ENCODE results near the gene LAMTOR4. TPM values are rescaled to one million over a fixed set of nuclear protein-coding genes. Genes with fewer than 3 reads are reported as not detected.
A peak's percentile ranks its signal among the peaks of the same experiment; 100 is the strongest.

Gene LAMTOR4
- total RNA-seq, 1 experiment from 2014 or later = 224 TPM

GRCh38 chr7:100153708-100154535 lies 5.2 kb downstream of the LAMTOR4 start:
- no peaks in the 10 kb centered on the region for H3K27me3 ChIP-seq (ENCODE audit: control insufficient read depth, insufficient read depth, low read length)
- in situ Hi-C loops (cut with HindIII; ENCODE audit: low pct_unique_long_range_greater_than_20kb, low sequenced_read_pairs) (no loop called here), intact Hi-C loops (cut with micrococcal nuclease; ENCODE audit: unreplicated experiment) (no loop called here)
- no peak for ATAC-seq
- no peak for DNase-seq (ENCODE audit: low read depth, low spot score)
- no peaks in the 10 kb centered on the region for H3K9me3 ChIP-seq (ENCODE audit: control insufficient read depth, insufficient read depth, low read depth, low read length)
- CTCF ChIA-PET = no interaction called here
- peaks cover 49% of the 10 kb centered on the region for H3K4me1 ChIP-seq (ENCODE audit: control insufficient read depth, insufficient read depth, low read length)
- H3K4me3 ChIP-seq (ENCODE audit: low read depth in 2 of 2, low read length in 2 of 2) = no peak overlapping the region
- peak overlapping the region; percentile 42; the same call in 1 of the 2 replicates for H3K27ac ChIP-seq (ENCODE audit: low read length)
- BruUV-seq (replicated peaks) = no TSS peak
- H3K36me3 ChIP-seq (ENCODE audit: control insufficient read depth, insufficient read depth, low read length) = peaks cover 6% of the 10 kb centered on the region
- TF ChIP-seq TCF7L2 (IDR thresholded peaks at IDR 0.05; ENCODE audit: low read depth, low read length) = peak; percentile 46; the same call in 1 of the 2 replicates
- TF ChIP-seq, protein P1, sequence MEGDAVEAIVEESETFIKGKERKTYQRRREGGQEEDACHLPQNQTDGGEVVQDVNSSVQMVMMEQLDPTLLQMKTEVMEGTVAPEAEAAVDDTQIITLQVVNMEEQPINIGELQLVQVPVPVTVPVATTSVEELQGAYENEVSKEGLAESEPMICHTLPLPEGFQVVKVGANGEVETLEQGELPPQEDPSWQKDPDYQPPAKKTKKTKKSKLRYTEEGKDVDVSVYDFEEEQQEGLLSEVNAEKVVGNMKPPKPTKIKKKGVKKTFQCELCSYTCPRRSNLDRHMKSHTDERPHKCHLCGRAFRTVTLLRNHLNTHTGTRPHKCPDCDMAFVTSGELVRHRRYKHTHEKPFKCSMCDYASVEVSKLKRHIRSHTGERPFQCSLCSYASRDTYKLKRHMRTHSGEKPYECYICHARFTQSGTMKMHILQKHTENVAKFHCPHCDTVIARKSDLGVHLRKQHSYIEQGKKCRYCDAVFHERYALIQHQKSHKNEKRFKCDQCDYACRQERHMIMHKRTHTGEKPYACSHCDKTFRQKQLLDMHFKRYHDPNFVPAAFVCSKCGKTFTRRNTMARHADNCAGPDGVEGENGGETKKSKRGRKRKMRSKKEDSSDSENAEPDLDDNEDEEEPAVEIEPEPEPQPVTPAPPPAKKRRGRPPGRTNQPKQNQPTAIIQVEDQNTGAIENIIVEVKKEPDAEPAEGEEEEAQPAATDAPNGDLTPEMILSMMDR (IDR thresholded peaks at IDR 0.05) = no peak
- POLR2A ChIA-PET = interaction anchor here (0.6 kb wide), 3 partner anchors 13 to 52 kb away, joined by 3 to 8 read pairs (median 4); partner anchors contain the start of gene AP4M1

GRCh38 chr7:100154651-100155491 lies 6.2 kb downstream of the LAMTOR4 start:
- Histone ChIP-seq H3K9me3 (ENCODE audit: control insufficient read depth, insufficient read depth, low read depth, low read length) (no peaks in the 10 kb centered on the region), H3K27ac (ENCODE audit: low read length) (no peak overlapping the region; the same call in 1 of the 2 replicates), H3K27me3 (ENCODE audit: control insufficient read depth, insufficient read depth, low read length) (no peaks in the 10 kb centered on the region), H3K36me3 (ENCODE audit: control insufficient read depth, insufficient read depth, low read length) (peaks cover 6% of the 10 kb centered on the region), H3K4me1 (ENCODE audit: control insufficient read depth, insufficient read depth, low read length) (peaks cover 49% of the 10 kb centered on the region), H3K4me3 (ENCODE audit: low read depth in 2 of 2, low read length in 2 of 2) (no peak overlapping the region)
- no TSS peak for BruUV-seq (replicated peaks)
- POLR2A ChIA-PET = interaction anchor here (0.6 kb wide), 1 partner anchor 53 kb away, joined by 8 read pairs; the partner anchor contains the start of gene AP4M1
- intact Hi-C loops (cut with micrococcal nuclease; ENCODE audit: unreplicated experiment) = no loop called here
- CTCF ChIA-PET = no interaction called here
- DNase-seq (ENCODE audit: low read depth, low spot score) = no peak
- peak; percentile 7; the same call in 1 of the 2 replicates for ATAC-seq
- in situ Hi-C loops (cut with HindIII; ENCODE audit: low pct_unique_long_range_greater_than_20kb, low sequenced_read_pairs) = no loop called here
- TF ChIP-seq, protein P1 (IDR thresholded peaks at IDR 0.05) = no peak
- TF ChIP-seq POLR2AphosphoS5 (IDR thresholded peaks at IDR 0.05; ENCODE audit: low read depth, low read length) = peak; percentile 45; the same call in 1 of the 2 replicates

DNA sequence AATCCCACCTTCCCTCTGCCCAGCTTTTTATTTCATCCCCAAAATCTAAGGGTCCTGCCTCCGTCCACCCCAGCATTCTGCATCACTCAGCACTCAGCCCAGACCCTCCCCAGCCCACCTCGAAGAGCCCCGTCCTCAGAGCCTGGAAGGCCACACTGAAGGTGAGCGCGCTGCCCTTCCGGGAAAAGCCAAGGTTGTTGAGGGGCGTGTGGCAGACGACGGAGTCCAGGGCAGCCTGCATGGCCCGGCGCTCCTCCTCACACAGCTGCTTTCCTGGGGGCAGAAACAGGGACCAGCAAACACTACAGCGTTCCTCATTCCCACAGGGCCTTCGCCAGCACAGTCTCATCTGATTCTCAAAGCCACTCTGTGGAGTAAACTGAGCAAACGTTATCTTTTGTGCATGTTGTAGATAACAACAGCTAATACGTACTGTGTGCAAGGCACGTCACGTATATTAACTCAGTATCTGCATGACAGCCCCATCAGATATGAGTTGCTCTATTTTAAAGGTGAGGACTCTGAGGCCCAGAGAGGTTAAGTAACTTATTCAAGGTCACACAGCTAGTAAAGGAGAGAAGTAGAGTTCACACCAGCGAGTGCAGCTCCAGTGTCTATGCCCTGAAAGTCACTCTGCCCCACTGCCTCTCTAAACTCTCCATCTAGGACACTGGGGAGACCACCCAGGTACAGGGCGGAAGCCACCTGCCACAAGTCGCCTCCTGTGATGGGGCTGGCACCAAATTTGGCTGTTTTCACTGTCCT lies 7.0 kb downstream of the LAMTOR4 start:
- no TSS peak for BruUV-seq (replicated peaks)
- Histone ChIP-seq H3K4me3 (ENCODE audit: low read depth in 2 of 2, low read length in 2 of 2) (no peak overlapping the region), H3K27me3 (ENCODE audit: control insufficient read depth, insufficient read depth, low read length) (no peaks in the 10 kb centered on the region), H3K4me1 (ENCODE audit: control insufficient read depth, insufficient read depth, low read length) (peaks cover 44% of the 10 kb centered on the region), H3K36me3 (ENCODE audit: control insufficient read depth, insufficient read depth, low read length) (peaks cover 6% of the 10 kb centered on the region), H3K27ac (ENCODE audit: low read length) (peak overlapping the region; percentile 81), H3K9me3 (ENCODE audit: control insufficient read depth, insufficient read depth, low read depth, low read length) (no peaks in the 10 kb centered on the region)
- CTCF ChIA-PET = no interaction called here
- no peak for DNase-seq (ENCODE audit: low read depth, low spot score)
- TF ChIP-seq SIN3A (IDR thresholded peaks at IDR 0.05; ENCODE audit: borderline replicate concordance, insufficient read depth, low read depth, low read length) (no peak), TCF7L2 (IDR thresholded peaks at IDR 0.05; ENCODE audit: low read depth, low read length) (no peak), POLR2AphosphoS5 (IDR thresholded peaks at IDR 0.05; ENCODE audit: low read depth, low read length) (no peak)
- TF ChIP-seq, protein P2, sequence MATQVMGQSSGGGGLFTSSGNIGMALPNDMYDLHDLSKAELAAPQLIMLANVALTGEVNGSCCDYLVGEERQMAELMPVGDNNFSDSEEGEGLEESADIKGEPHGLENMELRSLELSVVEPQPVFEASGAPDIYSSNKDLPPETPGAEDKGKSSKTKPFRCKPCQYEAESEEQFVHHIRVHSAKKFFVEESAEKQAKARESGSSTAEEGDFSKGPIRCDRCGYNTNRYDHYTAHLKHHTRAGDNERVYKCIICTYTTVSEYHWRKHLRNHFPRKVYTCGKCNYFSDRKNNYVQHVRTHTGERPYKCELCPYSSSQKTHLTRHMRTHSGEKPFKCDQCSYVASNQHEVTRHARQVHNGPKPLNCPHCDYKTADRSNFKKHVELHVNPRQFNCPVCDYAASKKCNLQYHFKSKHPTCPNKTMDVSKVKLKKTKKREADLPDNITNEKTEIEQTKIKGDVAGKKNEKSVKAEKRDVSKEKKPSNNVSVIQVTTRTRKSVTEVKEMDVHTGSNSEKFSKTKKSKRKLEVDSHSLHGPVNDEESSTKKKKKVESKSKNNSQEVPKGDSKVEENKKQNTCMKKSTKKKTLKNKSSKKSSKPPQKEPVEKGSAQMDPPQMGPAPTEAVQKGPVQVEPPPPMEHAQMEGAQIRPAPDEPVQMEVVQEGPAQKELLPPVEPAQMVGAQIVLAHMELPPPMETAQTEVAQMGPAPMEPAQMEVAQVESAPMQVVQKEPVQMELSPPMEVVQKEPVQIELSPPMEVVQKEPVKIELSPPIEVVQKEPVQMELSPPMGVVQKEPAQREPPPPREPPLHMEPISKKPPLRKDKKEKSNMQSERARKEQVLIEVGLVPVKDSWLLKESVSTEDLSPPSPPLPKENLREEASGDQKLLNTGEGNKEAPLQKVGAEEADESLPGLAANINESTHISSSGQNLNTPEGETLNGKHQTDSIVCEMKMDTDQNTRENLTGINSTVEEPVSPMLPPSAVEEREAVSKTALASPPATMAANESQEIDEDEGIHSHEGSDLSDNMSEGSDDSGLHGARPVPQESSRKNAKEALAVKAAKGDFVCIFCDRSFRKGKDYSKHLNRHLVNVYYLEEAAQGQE (IDR thresholded peaks at IDR 0.05; ENCODE audit: insufficient read depth in 1 of 2, low read depth in 2 of 2, low read length in 1 of 2) = no peak
- TF ChIP-seq, protein P1 (IDR thresholded peaks at IDR 0.05) = no peak
- POLR2A ChIA-PET = no interaction called here
- intact Hi-C loops (cut with micrococcal nuclease; ENCODE audit: unreplicated experiment) = no loop called here
- ATAC-seq = no peak
- in situ Hi-C loops (cut with HindIII; ENCODE audit: low pct_unique_long_range_greater_than_20kb, low sequenced_read_pairs) = no loop called here
